GM12873 (cell line): ENCODE data around the gene SKIC2.
"Not testable (repeated sequence)": the region's sequence is repeated elsewhere in the genome, so short reads cannot be mapped to it uniquely, and the experiment has no call there.

Source experiments
- CTCF ChIP-seq: IDR thresholded peaks from 2 replicates; pipeline ENCODE4 v1.5.1; 2012; ENCODE audit warnings: low read depth, mild to moderate bottlenecking, moderate library complexity, low read length, control low read depth; ENCODE audit not compliant: insufficient read depth; ENCODE audit errors: missing control alignments

SKIC2 gene

GRCh38 chr6:32014547-32014946 lies 55.6 kb downstream of the SKIC2 start, which contains the start of gene C4B:
Gene C4B, plus strand, starts transcription at chr6:32014795. Its CDS starts 51 bp downstream, at chr6:32014846.
- not testable (repeated sequence) for TF ChIP-seq CTCF
